ENCODE data around the gene TNFRSF14.

The TNFRSF14 gene

GRCh38 chr1:2523891-2524609, 32.1 kb upstream of the TNFRSF14 start:
- DNase-seq = peak; percentile 43 to 52

GRCh38 chr1:2525572-2525919, 30.6 kb upstream of the TNFRSF14 start:
- DNase-seq = no peak

- DNase-seq = peak; percentile 87 to 90
Measured at GRCh38 chr1:2525920-2526823, 30.0 kb upstream of the TNFRSF14 start, which contains the start of gene PANK4. Gene PANK4 (minus strand): TSS chr1:2526596. CDS start chr1:2526587, 9 bp downstream.

- DNase-seq = peak; percentile 76 to 81
Measured at GRCh38 chr1:2526824-2527555, 29.2 kb upstream of the TNFRSF14 start.

- DNase-seq = no peak
Measured at GRCh38 chr1:2527556-2527860, 28.7 kb upstream of the TNFRSF14 start.

GRCh38 chr1:2528016-2528415, 28.2 kb upstream of the TNFRSF14 start:
- DNase-seq = no peak

GRCh38 chr1:2528611-2528965, 27.6 kb upstream of the TNFRSF14 start:
- DNase-seq = no peak

- DNase-seq = peak; percentile 51
Measured at GRCh38 chr1:2528966-2529783, 27.0 kb upstream of the TNFRSF14 start.

- DNase-seq = no peak
Measured at GRCh38 chr1:2529784-2530512, 26.2 kb upstream of the TNFRSF14 start, which contains the start of gene HES5. Gene HES5 (minus strand): TSS chr1:2530263. CDS start chr1:2530164, 99 bp downstream.

GRCh38 chr1:2530513-2531361, 25.4 kb upstream of the TNFRSF14 start:
- DNase-seq = no peak

GRCh38 chr1:2532485-2533160, 23.5 kb upstream of the TNFRSF14 start:
- DNase-seq = no peak

- DNase-seq = no peak
Measured at GRCh38 chr1:2533365-2533764, 22.8 kb upstream of the TNFRSF14 start.

GRCh38 chr1:2534315-2534686, 21.9 kb upstream of the TNFRSF14 start:
- no peak for DNase-seq

GRCh38 chr1:2534687-2535441, 21.3 kb upstream of the TNFRSF14 start:
- DNase-seq = no peak

GRCh38 chr1:2535455-2535854, 20.7 kb upstream of the TNFRSF14 start:
- no peak for DNase-seq

GRCh38 chr1:2535981-2536380, 20.2 kb upstream of the TNFRSF14 start:
- no peak for DNase-seq

GRCh38 chr1:2537784-2538115, 18.4 kb upstream of the TNFRSF14 start:
- no peak for DNase-seq

- DNase-seq = no peak
Measured at GRCh38 chr1:2538376-2538775, 17.8 kb upstream of the TNFRSF14 start.

- DNase-seq = no peak
Measured at GRCh38 chr1:2538872-2539271, 17.3 kb upstream of the TNFRSF14 start.

Measured in activated CD4-positive, alpha-beta T cell treated with anti-CD3 and anti-CD28 coated beads, Interleukin-2, amount 50 U/mL, for 48 hours (primary cell).